Kidney glomerular epithelial cell (primary cell): ENCODE measurements around the gene ELMO1.

ENCODE experiments used
- DNase-seq: peaks from one replicate; lab custom pipeline; 2025; lab: John Stamatoyannopoulos, UW

ELMO1 gene

GRCh38 chr7:37119296-37119860 is 329.3 kb downstream of the ELMO1 start:
- DNase-seq, result no peak

- DNase-seq, result no peak
Observed at GRCh38 chr7:37118004-37118403, 330.7 kb downstream of the ELMO1 start.

GRCh38 chr7:37117292-37117691 is 331.4 kb downstream of the ELMO1 start:
- DNase-seq, result no peak

- DNase-seq, result no peak
Observed at GRCh38 chr7:37116093-37116701, 332.5 kb downstream of the ELMO1 start.

- no peak for DNase-seq
Observed at GRCh38 chr7:37113661-37114355, 334.9 kb downstream of the ELMO1 start.

- DNase-seq, result no peak
Observed at GRCh38 chr7:37112876-37113275, 335.8 kb downstream of the ELMO1 start.

- no peak for DNase-seq
Observed at GRCh38 chr7:37112218-37112617, 336.4 kb downstream of the ELMO1 start.

- no peak for DNase-seq
Observed at GRCh38 chr7:37111459-37111858, 337.2 kb downstream of the ELMO1 start.

- DNase-seq, result no peak
Observed at GRCh38 chr7:37110660-37111424, 337.8 kb downstream of the ELMO1 start.

GRCh38 chr7:37109843-37110242 is 338.8 kb downstream of the ELMO1 start:
- no peak for DNase-seq

- no peak for DNase-seq
Observed at GRCh38 chr7:37109016-37109683, 339.5 kb downstream of the ELMO1 start.

- DNase-seq, result no peak
Observed at GRCh38 chr7:37108615-37109014, 340.0 kb downstream of the ELMO1 start.

- no peak for DNase-seq
Observed at GRCh38 chr7:37107047-37107750, 341.5 kb downstream of the ELMO1 start.

- no peak for DNase-seq
Observed at GRCh38 chr7:37105762-37106161, 342.9 kb downstream of the ELMO1 start.

GRCh38 chr7:37104822-37105518 is 343.7 kb downstream of the ELMO1 start:
- no peak for DNase-seq

GRCh38 chr7:37102518-37103137 is 346.0 kb downstream of the ELMO1 start:
- DNase-seq, result no peak

GRCh38 chr7:37100735-37101331 is 347.8 kb downstream of the ELMO1 start:
- no peak for DNase-seq

- DNase-seq, result no peak
Observed at GRCh38 chr7:37098762-37099161, 349.9 kb downstream of the ELMO1 start.

GRCh38 chr7:37097983-37098382 is 350.7 kb downstream of the ELMO1 start:
- no peak for DNase-seq

- no peak for DNase-seq
Observed at GRCh38 chr7:37097276-37097675, 351.4 kb downstream of the ELMO1 start.
